T-helper 2 cell treated with Interferon-gamma antibody and Interleukin-4, amounts not matched to agents 5 μg/mL and 100 μg/mL, for 36 hours (primary cell): ENCODE measurements around the gene MPPED1.

Experiments
- DNase-seq: peaks from one replicate; pipeline ENCODE4 v3.0.0; 2021; ENCODE audit warnings: low spot score
- H3K27ac Mint-ChIP-seq: one replicate; pipeline ENCODE4 v1.8.0; 2021; ENCODE audit warnings: mild to moderate bottlenecking, mixed read lengths
- H3K27me3 Mint-ChIP-seq: one replicate; pipeline ENCODE4 v1.8.0; 2021; ENCODE audit warnings: low read depth, mixed read lengths
- H3K36me3 Mint-ChIP-seq: one replicate; pipeline ENCODE4 v1.8.0; 2021; ENCODE audit warnings: low read depth, mixed read lengths
- H3K4me1 Mint-ChIP-seq: one replicate; pipeline ENCODE4 v1.8.0; 2021; ENCODE audit warnings: low read depth, mixed read lengths
- H3K4me3 Mint-ChIP-seq: one replicate; pipeline ENCODE4 v1.8.0; 2022; ENCODE audit warnings: mild to moderate bottlenecking, moderate library complexity, mixed read lengths
- H3K9me3 Mint-ChIP-seq: one replicate; pipeline ENCODE4 v1.8.0; 2021; ENCODE audit warnings: mixed read lengths

MPPED1 gene

GRCh38 chr22:43530349-43531201 lies 118.8 kb downstream of the MPPED1 start:
- H3K4me3 Mint-ChIP-seq: no peak overlapping the region
- no peak for DNase-seq
- no peaks in the 10 kb centered on the region for H3K9me3 Mint-ChIP-seq
- H3K4me1 Mint-ChIP-seq: no peaks in the 10 kb centered on the region
- H3K27ac Mint-ChIP-seq: no peak overlapping the region
- no peaks in the 10 kb centered on the region for H3K27me3 Mint-ChIP-seq
- no peaks in the 10 kb centered on the region for H3K36me3 Mint-ChIP-seq

GRCh38 chr22:43531651-43532050 lies 119.8 kb downstream of the MPPED1 start:
- no peaks in the 10 kb centered on the region for H3K36me3 Mint-ChIP-seq
- H3K27me3 Mint-ChIP-seq: no peaks in the 10 kb centered on the region
- DNase-seq: no peak
- H3K27ac Mint-ChIP-seq: no peak overlapping the region
- H3K4me1 Mint-ChIP-seq: no peaks in the 10 kb centered on the region
- no peak overlapping the region for H3K4me3 Mint-ChIP-seq
- H3K9me3 Mint-ChIP-seq: no peaks in the 10 kb centered on the region

GRCh38 chr22:43532301-43533155 lies 120.7 kb downstream of the MPPED1 start:
- H3K36me3 Mint-ChIP-seq: no peaks in the 10 kb centered on the region
- no peaks in the 10 kb centered on the region for H3K9me3 Mint-ChIP-seq
- H3K4me1 Mint-ChIP-seq: no peaks in the 10 kb centered on the region
- no peak overlapping the region for H3K27ac Mint-ChIP-seq
- H3K4me3 Mint-ChIP-seq: no peak overlapping the region
- H3K27me3 Mint-ChIP-seq: no peaks in the 10 kb centered on the region
- DNase-seq: no peak

GRCh38 chr22:43533156-43533530 lies 121.3 kb downstream of the MPPED1 start:
- DNase-seq: no peak
- no peak overlapping the region for H3K27ac Mint-ChIP-seq
- no peaks in the 10 kb centered on the region for H3K36me3 Mint-ChIP-seq
- H3K4me1 Mint-ChIP-seq: no peaks in the 10 kb centered on the region
- H3K27me3 Mint-ChIP-seq: no peaks in the 10 kb centered on the region
- no peak overlapping the region for H3K4me3 Mint-ChIP-seq
- no peaks in the 10 kb centered on the region for H3K9me3 Mint-ChIP-seq

GRCh38 chr22:43533656-43534428 lies 122.0 kb downstream of the MPPED1 start:
- H3K4me3 Mint-ChIP-seq: no peak overlapping the region
- H3K36me3 Mint-ChIP-seq: no peaks in the 10 kb centered on the region
- no peak overlapping the region for H3K27ac Mint-ChIP-seq
- no peaks in the 10 kb centered on the region for H3K9me3 Mint-ChIP-seq
- H3K4me1 Mint-ChIP-seq: no peaks in the 10 kb centered on the region
- no peaks in the 10 kb centered on the region for H3K27me3 Mint-ChIP-seq
- no peak for DNase-seq

GRCh38 chr22:43534916-43535315 lies 123.1 kb downstream of the MPPED1 start:
- Mint-ChIP-seq H3K27ac (no peak overlapping the region), H3K27me3 (no peaks in the 10 kb centered on the region), H3K4me3 (no peak overlapping the region), H3K36me3 (no peaks in the 10 kb centered on the region), H3K4me1 (no peaks in the 10 kb centered on the region), H3K9me3 (no peaks in the 10 kb centered on the region)
- no peak for DNase-seq

- Mint-ChIP-seq H3K4me1 (no peaks in the 10 kb centered on the region), H3K36me3 (no peaks in the 10 kb centered on the region), H3K27me3 (no peaks in the 10 kb centered on the region)
Observed at GRCh38 chr22:43535336-43535735, 123.5 kb downstream of the MPPED1 start.

GRCh38 chr22:43535741-43536140 lies 123.9 kb downstream of the MPPED1 start:
- Mint-ChIP-seq H3K27me3 (no peaks in the 10 kb centered on the region), H3K36me3 (no peaks in the 10 kb centered on the region), H3K27ac (no peak overlapping the region), H3K4me1 (no peaks in the 10 kb centered on the region), H3K4me3 (no peak overlapping the region), H3K9me3 (no peaks in the 10 kb centered on the region)
- DNase-seq: no peak

More at GRCh38 chr22:43535336-43535735, 123.5 kb downstream of the MPPED1 start:
- H3K9me3 Mint-ChIP-seq: no peaks in the 10 kb centered on the region
- no peak overlapping the region for H3K27ac Mint-ChIP-seq
- H3K4me3 Mint-ChIP-seq: no peak overlapping the region
- no peak for DNase-seq

GRCh38 chr22:43537019-43537585 lies 125.3 kb downstream of the MPPED1 start:
- no peaks in the 10 kb centered on the region for H3K4me1 Mint-ChIP-seq
- H3K27me3 Mint-ChIP-seq: no peaks in the 10 kb centered on the region
- no peak for DNase-seq
- no peaks in the 10 kb centered on the region for H3K36me3 Mint-ChIP-seq
- no peak overlapping the region for H3K4me3 Mint-ChIP-seq
- no peaks in the 10 kb centered on the region for H3K9me3 Mint-ChIP-seq
- H3K27ac Mint-ChIP-seq: no peak overlapping the region

- Mint-ChIP-seq H3K27ac (no peak overlapping the region), H3K36me3 (no peaks in the 10 kb centered on the region)
- DNase-seq: no peak
Observed at GRCh38 chr22:43539572-43540528, 128.0 kb downstream of the MPPED1 start.

GRCh38 chr22:43540529-43540923 lies 128.7 kb downstream of the MPPED1 start:
- Mint-ChIP-seq H3K27me3 (no peaks in the 10 kb centered on the region), H3K4me1 (no peaks in the 10 kb centered on the region), H3K36me3 (no peaks in the 10 kb centered on the region), H3K27ac (no peak overlapping the region), H3K9me3 (no peaks in the 10 kb centered on the region), H3K4me3 (no peak overlapping the region)
- no peak for DNase-seq

More at GRCh38 chr22:43539572-43540528, 128.0 kb downstream of the MPPED1 start:
- Mint-ChIP-seq H3K4me1 (no peaks in the 10 kb centered on the region), H3K9me3 (no peaks in the 10 kb centered on the region), H3K27me3 (no peaks in the 10 kb centered on the region), H3K4me3 (no peak overlapping the region)

- Mint-ChIP-seq H3K4me1 (no peaks in the 10 kb centered on the region), H3K27me3 (no peaks in the 10 kb centered on the region)
Observed at GRCh38 chr22:43541022-43541421, 129.2 kb downstream of the MPPED1 start.

More at GRCh38 chr22:43541022-43541421, 129.2 kb downstream of the MPPED1 start:
- Mint-ChIP-seq H3K9me3 (no peaks in the 10 kb centered on the region), H3K36me3 (no peaks in the 10 kb centered on the region), H3K27ac (no peak overlapping the region), H3K4me3 (no peak overlapping the region)
- DNase-seq: no peak
